Measurements from ENCODE around the gene SF3A2.

Gene SF3A2

GRCh38 chr19:2240881-2241760, 4.5 kb downstream of the SF3A2 start:
- no peak for DNase-seq (ENCODE audit: low spot score)

GRCh38 chr19:2242092-2242537, 5.5 kb downstream of the SF3A2 start:
- no peak for DNase-seq (ENCODE audit: low spot score)

GRCh38 chr19:2242816-2243215, 6.2 kb downstream of the SF3A2 start:
- no peak for DNase-seq (ENCODE audit: low spot score)

GRCh38 chr19:2243274-2244124, 6.9 kb downstream of the SF3A2 start:
- no peak for DNase-seq (ENCODE audit: low spot score)

- no peak for DNase-seq (ENCODE audit: low spot score)
Measured at GRCh38 chr19:2244125-2244411, 7.4 kb downstream of the SF3A2 start.

- no peak for DNase-seq (ENCODE audit: low spot score)
Measured at GRCh38 chr19:2244486-2244885, 7.9 kb downstream of the SF3A2 start.

GRCh38 chr19:2245273-2245672, 8.6 kb downstream of the SF3A2 start:
- no peak for DNase-seq (ENCODE audit: low spot score)

GRCh38 chr19:2246014-2246620, 9.5 kb downstream of the SF3A2 start:
- no peak for DNase-seq (ENCODE audit: low spot score)

- DNase-seq (ENCODE audit: low spot score) = no peak
Measured at GRCh38 chr19:2246801-2247361, 10.3 kb downstream of the SF3A2 start.

GRCh38 chr19:2247433-2248101, 10.9 kb downstream of the SF3A2 start:
- DNase-seq (ENCODE audit: low spot score) = no peak

GRCh38 chr19:2248136-2249009, 11.7 kb downstream of the SF3A2 start:
- DNase-seq (ENCODE audit: low spot score) = no peak

GRCh38 chr19:2249010-2249866, 12.6 kb downstream of the SF3A2 start, which contains the start of gene AMH:
TSS of gene AMH (plus strand) at chr19:2249323. CDS start at chr19:2249333, 10 bp downstream.
- DNase-seq (ENCODE audit: low spot score) = no peak

GRCh38 chr19:2249880-2250765, 13.5 kb downstream of the SF3A2 start:
- DNase-seq (ENCODE audit: low spot score) = no peak

GRCh38 chr19:2250766-2251105, 14.1 kb downstream of the SF3A2 start:
- no peak for DNase-seq (ENCODE audit: low spot score)

GRCh38 chr19:2251106-2252054, 14.8 kb downstream of the SF3A2 start:
- DNase-seq (ENCODE audit: low spot score) = no peak

GRCh38 chr19:2252055-2252796, 15.6 kb downstream of the SF3A2 start:
- DNase-seq (ENCODE audit: low spot score) = no peak

GRCh38 chr19:2252797-2253105, 16.1 kb downstream of the SF3A2 start:
- DNase-seq (ENCODE audit: low spot score) = no peak
